Tibial nerve (tissue), 4 donors: ENCODE results near the gene PPP1R17.

Source experiments
- CTCF ChIP-seq, 5 experiments: fragments of 200-600 bp in 3 of 5; fragments of 450-650 bp in 2 of 5; sonication (generic) in 3 of 5; IDR thresholded peaks; one replicate each; pipeline ENCODE4 v1.5.1; 2016 to 2019; ENCODE audit warnings: antibody characterized with exemption in 5 of 5, mild to moderate bottlenecking in 3 of 5, moderate library complexity in 2 of 5
- EP300 ChIP-seq, 2 donors: sonication (generic); formaldehyde crosslinking; IDR thresholded peaks; one replicate each; pipeline ENCODE4 v1.6.1; 2017; ENCODE audit warnings: antibody characterized with exemption in 2 of 2, mild to moderate bottlenecking in 1 of 2

- no peak for TF ChIP-seq CTCF (IDR thresholded peaks at IDR 0.05)
- no peak for TF ChIP-seq EP300 (IDR thresholded peaks at IDR 0.05)
Observed at GRCh38 chr7:31699050-31699449, 12.0 kb downstream of the PPP1R17 start.
